ENCODE measurements around the gene NEU4. TPM values are rescaled to one million over a fixed set of nuclear protein-coding genes. Genes with fewer than 3 reads are reported as not detected.

Gene NEU4
- total RNA-seq, 1 donor from 2014 or later: 0.09 TPM

DNA sequence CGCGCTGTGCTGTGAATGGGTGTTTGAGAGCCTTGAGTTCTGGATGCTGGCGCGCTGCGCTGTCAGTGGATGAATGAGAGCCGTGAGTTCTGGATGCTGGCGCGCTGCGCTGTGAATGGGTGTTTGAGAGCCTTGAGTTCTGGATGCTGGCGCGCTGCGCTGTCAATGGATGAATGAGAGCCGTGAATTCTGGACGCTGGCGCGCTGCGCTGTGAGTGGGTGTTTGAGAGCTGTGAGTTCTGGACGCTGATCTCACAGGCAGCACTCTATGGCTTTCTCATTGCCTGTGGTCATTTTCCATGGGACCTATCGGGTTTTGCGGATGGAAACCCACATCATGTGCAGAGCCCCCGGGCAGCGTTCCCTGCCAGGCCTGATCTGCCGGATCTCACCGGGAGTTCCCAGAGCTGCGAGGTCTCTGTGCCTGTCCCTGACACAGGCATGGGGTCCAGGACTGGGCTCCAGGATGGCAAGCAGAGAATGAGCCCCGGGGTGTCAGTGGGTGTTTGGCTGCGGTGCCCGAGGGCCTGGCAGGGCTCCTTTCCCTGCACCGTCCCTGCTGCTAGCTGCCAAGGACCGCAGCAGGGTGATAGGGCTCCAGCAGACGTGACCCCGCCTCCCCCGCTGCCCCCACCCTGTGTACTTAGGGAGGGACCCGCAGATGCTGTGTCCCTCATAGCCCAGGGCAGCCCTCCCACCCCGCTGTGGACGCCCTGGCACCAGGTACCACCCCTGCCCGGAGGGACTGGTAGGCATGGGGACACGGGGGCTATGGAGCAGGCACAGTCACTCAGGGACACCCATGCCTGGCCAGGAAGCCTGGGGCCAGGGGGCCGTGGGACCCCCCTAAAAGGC lies 40.0 kb downstream of the NEU4 start:
- H3K4me3 ChIP-seq (ENCODE audit: insufficient read depth, low read depth, low read length): no peak overlapping the region
- peaks cover 26% of the 10 kb centered on the region for H3K27me3 Mint-ChIP-seq (ENCODE audit: low read depth, unreplicated experiment)
- no peak overlapping the region for H3K27ac Mint-ChIP-seq (ENCODE audit: unreplicated experiment)
- H3K27me3 ChIP-seq (ENCODE audit: insufficient read depth, low read length): peaks cover 16% of the 10 kb centered on the region
- no peaks in the 10 kb centered on the region for H3K9me3 ChIP-seq (ENCODE audit: insufficient read depth, low read depth, low read length)
- H2AFZ ChIP-seq (ENCODE audit: low read depth, low read length): no peak overlapping the region
- H3K4me3 Mint-ChIP-seq (ENCODE audit: unreplicated experiment): no peak overlapping the region
- no peaks in the 10 kb centered on the region for H3K9me3 Mint-ChIP-seq (ENCODE audit: unreplicated experiment)
- H3K4me1 Mint-ChIP-seq (ENCODE audit: low read depth, unreplicated experiment): no peaks in the 10 kb centered on the region
- H3K36me3 Mint-ChIP-seq (ENCODE audit: low read depth, unreplicated experiment): peaks cover 2% of the 10 kb centered on the region
- no peak for DNase-seq (ENCODE audit: low read depth)
- H3K79me2 ChIP-seq (ENCODE audit: insufficient read depth, low read length): no peaks in the 10 kb centered on the region
- H3K9ac ChIP-seq (ENCODE audit: low read length): no peak overlapping the region
- no peaks in the 10 kb centered on the region for H4K20me1 ChIP-seq (ENCODE audit: insufficient read depth, low read length)
- H3K36me3 ChIP-seq (ENCODE audit: insufficient read depth, low read length): no peaks in the 10 kb centered on the region
- H3K27ac ChIP-seq (ENCODE audit: low read depth, low read length): no peak overlapping the region
- no peak for TF ChIP-seq CTCF (IDR thresholded peaks at IDR 0.05; ENCODE audit: insufficient read depth, low read depth, low read length)
- TF ChIP-seq EZH2 (IDR thresholded peaks at IDR 0.05; ENCODE audit: insufficient read depth, low read length): no peak
- FAIRE-seq: no peak
- H3K4me1 ChIP-seq (ENCODE audit: insufficient read depth, low read length): peaks cover under 1% of the 10 kb centered on the region
- no peak overlapping the region for H3K4me2 ChIP-seq (ENCODE audit: low read length)

DNA sequence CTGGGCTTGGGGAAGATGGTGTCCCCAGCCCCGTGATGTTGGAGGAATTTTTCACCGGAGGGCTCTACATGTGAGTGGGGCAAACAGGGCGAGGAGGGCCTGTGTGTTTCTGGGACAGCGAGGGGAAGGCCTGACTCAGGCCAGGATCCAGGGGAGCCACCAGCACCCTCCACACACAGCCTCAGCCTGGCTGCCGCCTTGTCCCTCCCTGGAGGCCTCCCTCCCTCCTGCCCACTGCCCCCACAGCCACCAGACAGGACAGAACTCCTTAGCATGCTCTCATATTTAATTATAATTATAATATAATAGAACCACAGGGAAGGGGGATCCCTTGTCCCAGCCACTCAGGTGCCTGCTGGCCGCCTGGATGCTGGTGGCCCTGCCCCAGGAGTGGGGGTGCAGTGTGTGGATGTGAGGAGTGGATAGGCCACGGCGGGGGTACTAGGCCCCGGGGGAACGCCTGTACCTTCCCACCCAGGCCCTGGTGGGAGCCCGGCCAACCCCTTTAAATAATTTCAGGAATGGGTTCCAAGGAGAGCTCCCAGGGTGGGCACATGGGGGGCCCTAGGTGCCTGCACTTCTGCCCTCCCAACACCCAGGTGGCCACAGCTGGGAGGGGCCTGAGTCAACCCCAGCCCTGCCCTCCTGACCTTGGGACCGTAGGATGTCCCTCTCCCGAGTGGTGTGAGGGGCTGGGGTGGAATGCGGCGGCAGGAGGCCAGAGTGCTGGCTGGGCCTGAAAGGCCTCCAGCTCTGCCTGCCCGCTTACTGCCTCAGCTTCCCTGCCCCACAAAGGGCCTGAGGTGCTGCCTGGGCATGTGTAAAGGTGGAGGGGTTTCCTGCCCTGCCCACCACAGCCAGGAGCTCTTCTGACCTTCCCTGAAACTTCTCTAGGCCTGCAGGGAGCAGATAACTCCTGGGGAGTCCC lies 40.9 kb downstream of the NEU4 start:
- peaks cover 26% of the 10 kb centered on the region for H3K27me3 Mint-ChIP-seq (ENCODE audit: low read depth, unreplicated experiment)
- Histone ChIP-seq H3K27me3 (ENCODE audit: insufficient read depth, low read length) (peaks cover 12% of the 10 kb centered on the region), H3K4me2 (ENCODE audit: low read length) (no peak overlapping the region), H3K4me3 (ENCODE audit: insufficient read depth, low read depth, low read length) (no peak overlapping the region), H3K27ac (ENCODE audit: low read depth, low read length) (no peak overlapping the region), H3K9me3 (ENCODE audit: insufficient read depth, low read depth, low read length) (no peaks in the 10 kb centered on the region), H3K36me3 (ENCODE audit: insufficient read depth, low read length) (no peaks in the 10 kb centered on the region), H3K79me2 (ENCODE audit: insufficient read depth, low read length) (no peaks in the 10 kb centered on the region), H4K20me1 (ENCODE audit: insufficient read depth, low read length) (no peaks in the 10 kb centered on the region), H2AFZ (ENCODE audit: low read depth, low read length) (no peak overlapping the region), H3K4me1 (ENCODE audit: insufficient read depth, low read length) (peaks cover 9% of the 10 kb centered on the region), H3K9ac (ENCODE audit: low read length) (no peak overlapping the region)
- no peaks in the 10 kb centered on the region for H3K4me1 Mint-ChIP-seq (ENCODE audit: low read depth, unreplicated experiment)
- no peak for DNase-seq (ENCODE audit: low read depth)
- H3K4me3 Mint-ChIP-seq (ENCODE audit: unreplicated experiment): no peak overlapping the region
- no peaks in the 10 kb centered on the region for H3K9me3 Mint-ChIP-seq (ENCODE audit: unreplicated experiment)
- H3K36me3 Mint-ChIP-seq (ENCODE audit: low read depth, unreplicated experiment): peaks cover 2% of the 10 kb centered on the region
- FAIRE-seq: no peak
- TF ChIP-seq CTCF (IDR thresholded peaks at IDR 0.05; ENCODE audit: insufficient read depth, low read depth, low read length) (no peak), EZH2 (IDR thresholded peaks at IDR 0.05; ENCODE audit: insufficient read depth, low read length) (no peak)
- H3K27ac Mint-ChIP-seq (ENCODE audit: unreplicated experiment): no peak overlapping the region

Data from astrocyte (in vitro differentiated cells and primary cell).